LoVo (cell line): ENCODE results near the gene EHBP1.
"Not testable (repeated sequence)": the region's sequence is repeated elsewhere in the genome, so short reads cannot be mapped to it uniquely, and the experiment has no call there.

Experiments
- DNase-seq: peaks from one replicate; pipeline ENCODE4 v3.0.0-alpha.2; 2016; ENCODE audit warnings: low spot score

Gene EHBP1

GRCh38 chr2:63019686-63020085 is 314.2 kb downstream of the EHBP1 start:
- not testable (repeated sequence) for DNase-seq

GRCh38 chr2:63023444-63023843 is 317.9 kb downstream of the EHBP1 start:
- no peak for DNase-seq

- DNase-seq, result no peak
Observed at GRCh38 chr2:63027220-63027619, 321.7 kb downstream of the EHBP1 start.

GRCh38 chr2:63029058-63029457 is 323.5 kb downstream of the EHBP1 start:
- DNase-seq, result no peak

- DNase-seq, result no peak
Observed at GRCh38 chr2:63034526-63034925, 329.0 kb downstream of the EHBP1 start.

GRCh38 chr2:63035169-63035568 is 329.7 kb downstream of the EHBP1 start:
- no peak for DNase-seq

GRCh38 chr2:63035660-63036059 is 330.1 kb downstream of the EHBP1 start:
- DNase-seq, result no peak

- DNase-seq, result no peak
Observed at GRCh38 chr2:63038034-63038433, 332.5 kb downstream of the EHBP1 start.

- DNase-seq, result no peak
Observed at GRCh38 chr2:63040586-63040985, 335.1 kb downstream of the EHBP1 start.

- no peak for DNase-seq
Observed at GRCh38 chr2:63041592-63041991, 336.1 kb downstream of the EHBP1 start.

GRCh38 chr2:63044362-63045327 is 339.1 kb downstream of the EHBP1 start:
- no peak for DNase-seq

GRCh38 chr2:63046552-63046951 is 341.0 kb downstream of the EHBP1 start:
- no peak for DNase-seq

GRCh38 chr2:63046961-63047320 is 341.4 kb downstream of the EHBP1 start:
- DNase-seq, result no peak

- no peak for DNase-seq
Observed at GRCh38 chr2:63047321-63048279, 342.1 kb downstream of the EHBP1 start.

- no peak for DNase-seq
Observed at GRCh38 chr2:63048367-63049171, 343.1 kb downstream of the EHBP1 start.

GRCh38 chr2:63049211-63049969 is 343.9 kb downstream of the EHBP1 start:
- peak; percentile 12 for DNase-seq

GRCh38 chr2:63049970-63050333 is 344.4 kb downstream of the EHBP1 start:
- peak; percentile 50 for DNase-seq

GRCh38 chr2:63050334-63051041 is 345.0 kb downstream of the EHBP1 start, which contains the start of gene OTX1:
TSS of gene OTX1 (plus strand) at chr2:63050830. CDS start at chr2:63052991, 2,161 bp downstream.
- peak; percentile 92 for DNase-seq

- DNase-seq, result no peak
Observed at GRCh38 chr2:63051042-63051794, 345.7 kb downstream of the EHBP1 start.
